HG03060 (cell line): ENCODE data around the gene CCDC61.
A peak's percentile ranks its signal among the peaks of the same experiment; 100 is the strongest.

Experiments used
- ATAC-seq: cut with Tn5 transposase; IDR thresholded peaks from one replicate; pipeline ENCODE4 v1.9.1; 2021; ENCODE audit warnings: low read depth, moderate number of reproducible peaks; ENCODE audit not compliant: unreplicated experiment

CCDC61 gene, protein sequence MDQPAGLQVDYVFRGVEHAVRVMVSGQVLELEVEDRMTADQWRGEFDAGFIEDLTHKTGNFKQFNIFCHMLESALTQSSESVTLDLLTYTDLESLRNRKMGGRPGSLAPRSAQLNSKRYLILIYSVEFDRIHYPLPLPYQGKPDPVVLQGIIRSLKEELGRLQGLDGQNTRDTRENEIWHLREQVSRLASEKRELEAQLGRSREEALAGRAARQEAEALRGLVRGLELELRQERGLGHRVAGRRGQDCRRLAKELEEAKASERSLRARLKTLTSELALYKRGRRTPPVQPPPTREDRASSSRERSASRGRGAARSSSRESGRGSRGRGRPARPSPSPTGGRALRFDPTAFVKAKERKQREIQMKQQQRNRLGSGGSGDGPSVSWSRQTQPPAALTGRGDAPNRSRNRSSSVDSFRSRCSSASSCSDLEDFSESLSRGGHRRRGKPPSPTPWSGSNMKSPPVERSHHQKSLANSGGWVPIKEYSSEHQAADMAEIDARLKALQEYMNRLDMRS

DNA sequence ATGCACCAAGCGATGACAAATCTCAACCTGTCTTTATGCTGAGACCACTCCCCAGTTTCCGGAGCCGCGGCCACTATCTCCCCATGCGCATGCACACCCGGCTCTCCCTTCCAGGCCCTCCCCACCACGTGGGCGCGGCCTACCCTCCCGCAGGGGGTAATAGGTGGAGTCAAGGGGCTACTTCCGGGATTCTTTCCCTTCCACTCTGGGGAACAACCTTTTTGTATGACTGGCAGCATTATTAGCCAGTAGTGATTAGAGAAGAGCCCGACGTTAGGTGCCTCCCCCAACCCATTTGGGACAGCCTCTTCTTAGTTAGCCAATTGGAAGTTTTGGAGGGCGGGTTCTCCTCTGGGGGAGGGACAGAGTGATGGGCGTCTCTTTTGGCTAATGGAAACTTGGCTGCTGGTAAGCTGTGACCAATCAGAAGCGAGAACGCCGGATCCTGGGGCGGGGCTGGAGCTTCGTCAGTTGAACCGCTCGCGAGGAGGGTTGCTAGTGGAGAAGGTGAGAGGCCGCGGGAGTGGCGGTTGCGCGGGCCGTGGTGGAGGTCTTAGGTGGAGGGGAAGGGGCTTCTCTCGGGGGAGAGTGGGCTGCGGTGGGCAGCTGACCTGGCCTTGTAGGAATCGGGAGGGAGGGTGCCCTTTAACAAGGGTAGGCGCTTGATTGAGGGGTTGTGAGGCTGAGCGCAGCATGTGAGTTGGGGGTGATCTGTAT, at the start of gene CCDC61:
Gene CCDC61, plus strand, starts transcription at position 470 of the 717 bp plus-strand sequence. CDS start 7,552 bp downstream, outside the sequence.
- peak; percentile 96 for ATAC-seq

DNA sequence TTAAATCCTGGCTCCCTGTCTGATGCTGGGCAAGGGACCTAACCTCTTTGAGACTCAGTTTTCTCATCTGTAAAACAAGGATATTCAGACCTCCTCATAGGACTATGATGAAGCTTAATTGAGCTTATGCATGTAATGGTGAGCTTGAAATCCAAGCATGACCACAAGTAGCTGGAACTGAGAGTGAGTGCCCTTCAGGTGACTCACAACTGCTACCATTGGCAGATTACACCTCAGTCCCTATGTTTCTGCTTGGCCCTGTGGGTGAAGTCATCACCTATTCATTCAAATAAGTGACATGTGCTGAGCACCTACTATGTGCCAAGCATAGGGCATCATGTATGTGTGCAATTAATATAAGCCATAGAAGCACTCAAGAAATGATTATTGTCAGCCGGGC, 47.3 kb upstream of the CCDC61 start:
- no peak for ATAC-seq

DNA sequence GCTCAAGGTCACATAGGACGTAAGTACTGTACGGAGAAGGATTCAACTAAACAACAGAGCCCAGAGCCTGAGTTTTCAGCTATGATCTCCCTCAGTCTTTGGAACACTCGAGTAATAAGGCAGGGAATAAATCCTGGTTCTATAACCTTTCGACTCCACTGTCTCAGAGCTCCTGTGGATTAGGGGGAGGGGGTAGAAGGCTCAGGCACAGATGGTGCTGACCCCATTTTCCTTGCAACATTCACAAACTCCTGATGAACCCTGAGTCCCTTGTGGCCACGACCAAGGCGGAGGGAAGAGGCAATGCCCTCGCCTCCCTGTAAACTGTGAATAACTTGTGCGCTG, 43.0 kb upstream of the CCDC61 start:
- no peak for ATAC-seq

DNA sequence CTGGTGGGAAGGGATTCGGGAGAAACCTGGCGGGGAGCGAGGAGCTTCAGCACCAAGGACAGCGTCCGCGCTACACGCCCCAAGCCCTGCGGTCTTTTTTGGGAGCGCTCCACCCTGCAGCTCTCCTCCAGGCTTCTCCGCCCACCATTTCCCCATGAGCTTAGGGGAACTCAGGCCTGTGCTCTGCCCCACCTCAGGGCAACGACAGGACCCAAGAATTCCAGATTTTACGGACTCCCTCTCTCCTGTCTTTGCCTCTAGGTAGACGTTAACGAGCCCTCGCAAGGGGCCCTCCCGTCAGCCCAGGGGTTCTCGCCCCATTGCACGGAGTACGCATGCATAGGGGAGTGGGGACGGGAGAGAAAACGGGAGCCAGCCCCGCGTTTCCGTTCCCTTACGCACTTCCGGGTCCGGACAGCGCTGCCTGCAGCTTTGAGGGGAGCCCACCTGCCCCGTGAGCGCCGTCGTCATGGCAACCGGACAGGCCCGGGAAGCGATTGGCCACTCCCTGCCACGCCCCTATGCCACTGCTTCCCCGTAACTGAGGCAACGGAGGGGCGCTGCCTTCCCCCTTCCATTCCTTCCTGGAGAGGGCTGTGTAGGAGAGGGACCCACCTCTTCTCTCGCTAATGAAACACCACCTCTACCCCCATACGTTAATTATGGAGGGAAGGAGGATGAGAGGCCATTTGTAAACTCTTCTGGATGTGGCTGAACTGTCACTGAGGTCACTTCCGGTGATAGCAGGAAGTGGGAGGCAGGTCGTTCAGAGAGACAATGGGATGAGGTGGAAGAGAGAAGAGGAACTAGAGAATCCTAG, 42.4 kb upstream of the CCDC61 start:
- no peak for ATAC-seq

DNA sequence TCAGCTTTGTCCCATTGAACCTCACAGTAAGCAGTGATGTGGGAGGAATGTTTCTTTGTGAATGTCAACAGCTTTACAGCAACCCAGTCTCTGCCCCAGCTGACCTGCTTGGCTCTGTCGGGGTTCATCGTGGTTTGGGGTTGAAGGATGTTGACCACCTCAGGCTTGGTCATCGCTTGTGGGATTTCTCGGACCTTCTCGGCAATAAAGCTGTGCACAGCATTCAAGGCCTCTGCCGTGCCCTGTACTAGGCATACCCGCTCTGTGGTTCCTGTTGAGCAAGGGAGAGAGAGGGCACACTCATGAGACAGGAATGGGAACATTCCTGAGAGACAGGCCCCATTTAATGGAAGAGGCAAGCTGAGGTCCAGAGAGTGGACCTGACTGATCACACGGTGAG, 41.6 kb upstream of the CCDC61 start:
- ATAC-seq = no peak

DNA sequence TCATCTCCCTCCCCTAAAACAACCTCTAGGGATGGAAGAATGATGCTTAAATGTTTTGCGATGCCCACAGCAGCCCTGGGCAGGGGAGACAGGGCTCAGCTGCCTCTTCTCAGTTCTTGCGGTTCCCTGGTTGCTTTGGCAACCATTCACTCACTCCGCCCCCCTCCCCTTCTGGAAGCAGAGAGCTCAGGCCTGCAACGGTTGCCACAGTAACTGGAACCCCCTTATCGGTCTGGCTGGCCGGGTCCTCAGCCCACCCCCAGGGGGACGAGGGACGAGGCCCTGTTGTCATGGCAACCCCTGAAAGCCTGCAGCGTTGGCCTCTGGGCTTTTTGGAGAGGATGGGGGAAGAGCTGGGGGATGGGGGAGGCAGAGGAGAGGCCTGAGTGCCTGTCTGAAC, 41.1 kb upstream of the CCDC61 start:
- no peak for ATAC-seq

DNA sequence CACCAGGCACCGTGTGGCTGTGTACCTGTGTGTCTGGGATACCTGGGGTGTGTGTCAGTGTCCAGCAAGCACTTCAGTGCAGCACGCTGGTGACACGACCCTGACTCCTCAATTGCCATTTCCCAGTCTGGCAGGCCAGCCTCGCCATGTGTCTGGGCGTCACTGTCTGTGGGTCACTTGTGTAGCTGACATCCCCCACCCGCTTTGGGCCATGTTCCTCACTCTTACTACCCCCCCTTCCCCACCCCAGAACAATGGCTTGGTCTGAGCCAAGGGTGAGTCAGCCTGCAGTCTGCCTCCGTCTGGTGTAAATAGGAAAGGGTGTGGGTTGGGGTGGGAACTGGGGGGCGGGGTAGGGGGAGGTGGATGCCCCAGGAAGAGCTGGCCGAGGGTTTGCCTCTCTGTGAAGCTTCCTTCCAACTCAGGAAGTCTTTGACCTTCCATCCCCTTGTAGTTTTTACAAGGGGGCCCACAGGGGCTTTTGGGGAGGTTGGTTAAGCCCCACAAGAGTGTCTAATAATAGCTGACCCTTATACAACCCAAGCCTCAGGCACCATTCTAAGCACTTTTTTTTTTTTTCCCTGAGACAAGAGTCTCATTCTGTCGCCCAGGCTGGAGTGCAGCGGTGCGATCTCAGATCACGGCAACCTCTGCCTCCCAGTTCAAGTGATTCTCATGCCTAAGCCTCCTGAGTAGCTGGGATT, 39.2 kb upstream of the CCDC61 start:
- no peak for ATAC-seq

DNA sequence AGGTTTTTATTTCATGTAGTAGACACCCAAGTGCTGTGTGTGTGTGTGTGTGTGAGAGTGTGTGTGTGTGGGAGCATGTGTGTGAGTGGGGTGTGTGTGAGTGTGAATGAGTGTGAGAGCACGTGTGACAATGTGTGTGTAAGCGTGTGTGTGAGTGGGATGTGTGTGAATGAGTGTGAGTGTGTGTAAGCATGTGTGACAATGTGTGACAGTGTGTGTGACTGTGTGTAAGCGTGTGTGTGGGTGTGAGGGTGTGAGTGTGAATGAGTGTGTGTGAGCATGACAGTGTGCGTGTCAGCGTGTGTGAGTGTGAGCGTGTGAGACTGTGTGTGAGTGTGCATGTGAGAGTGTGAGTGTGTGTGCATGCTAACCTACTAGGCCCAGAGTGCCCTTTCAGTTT, 36.9 kb upstream of the CCDC61 start:
- ATAC-seq = no peak

DNA sequence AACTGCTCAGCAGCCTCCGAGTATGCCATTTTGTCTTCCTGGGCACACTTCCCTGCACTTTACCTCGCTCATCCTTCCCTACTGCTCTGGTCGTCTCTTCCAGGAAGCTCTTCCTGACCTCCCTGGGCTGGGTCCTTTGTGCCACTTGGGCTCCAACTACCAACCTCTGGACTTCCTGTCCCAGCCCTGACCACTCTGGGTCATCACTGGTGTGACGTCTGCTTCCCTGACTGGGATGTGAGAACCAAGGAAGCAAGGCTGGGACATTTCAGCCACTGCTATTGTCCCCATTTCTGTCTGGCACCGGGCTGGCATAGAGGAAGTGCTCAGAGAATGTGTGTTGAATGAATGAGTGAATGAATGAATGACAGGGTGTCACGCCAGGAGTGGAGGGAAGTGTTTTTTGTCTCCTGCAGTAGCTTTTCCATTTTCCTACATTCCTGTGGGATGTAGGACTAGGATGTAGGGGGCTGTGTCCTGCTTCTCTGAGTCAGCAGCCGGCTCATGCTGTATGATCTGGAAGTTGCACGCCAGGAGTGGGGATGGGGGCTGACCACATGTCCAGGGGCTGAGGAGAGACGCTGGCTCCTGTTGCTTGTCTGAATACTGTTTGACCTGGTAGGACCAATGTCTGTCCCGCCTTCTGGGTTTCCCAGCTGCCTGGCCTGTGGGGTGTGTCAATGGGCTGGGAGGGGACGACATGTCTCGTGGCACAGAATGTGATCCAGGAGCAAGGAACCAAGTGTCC, 36.3 kb upstream of the CCDC61 start:
- ATAC-seq = no peak

DNA sequence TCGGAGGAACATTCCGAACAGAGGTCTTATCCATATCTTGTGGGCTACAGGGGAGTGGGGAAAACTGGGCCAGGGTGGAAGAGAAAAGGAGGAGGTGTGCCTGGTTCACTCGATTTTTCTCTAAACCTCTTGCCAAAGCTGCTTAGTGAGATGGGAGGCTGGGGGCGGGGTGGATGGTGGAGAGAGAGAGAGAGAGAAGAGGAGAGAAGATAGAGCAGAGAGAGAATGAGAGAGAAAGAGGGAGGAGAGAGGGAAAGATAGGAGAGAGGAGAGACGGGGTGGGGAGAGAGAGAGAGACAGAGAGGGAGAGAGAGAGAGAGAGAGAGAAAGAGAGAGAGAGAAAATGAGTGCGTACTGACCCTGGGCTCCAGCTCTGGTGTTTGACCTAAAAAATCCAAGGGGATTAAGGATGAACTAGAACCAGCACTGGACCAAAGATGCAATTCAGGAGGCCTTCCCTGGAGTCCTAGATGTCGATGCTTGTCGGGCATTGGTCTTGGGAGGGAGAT, 35.7 kb upstream of the CCDC61 start:
- ATAC-seq = no peak

DNA sequence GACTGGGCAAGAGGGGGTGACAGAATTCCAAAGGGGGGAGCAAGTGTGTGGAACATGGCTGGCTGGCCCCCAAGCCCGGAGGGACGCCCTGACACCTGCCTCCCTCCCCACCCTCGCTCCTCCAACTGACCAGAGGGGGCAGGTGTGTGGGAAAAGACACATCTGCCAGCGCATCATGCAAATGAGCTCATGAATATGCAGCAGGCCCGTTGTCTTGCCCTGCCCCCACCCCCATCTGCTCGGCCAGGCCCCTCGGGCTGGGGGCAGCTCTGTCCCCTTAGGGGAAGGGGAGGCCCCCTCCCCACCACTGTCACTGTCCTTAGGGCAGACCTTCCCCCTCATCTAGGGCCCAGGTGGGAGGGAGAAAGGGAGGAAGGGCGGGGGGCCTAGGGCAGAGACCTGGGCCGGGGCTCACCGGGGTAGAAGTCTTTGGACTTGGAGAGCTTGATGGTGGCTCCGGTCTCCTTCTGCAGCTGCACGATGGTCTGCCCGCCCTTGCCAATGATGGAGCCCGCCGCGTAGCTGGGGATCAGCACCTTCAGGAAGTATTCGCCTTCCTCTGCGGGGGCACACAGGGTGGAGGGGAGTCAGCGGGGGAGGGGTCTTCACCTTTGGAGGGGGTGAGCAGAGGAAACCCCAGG, 34.6 kb upstream of the CCDC61 start:
- no peak for ATAC-seq

DNA sequence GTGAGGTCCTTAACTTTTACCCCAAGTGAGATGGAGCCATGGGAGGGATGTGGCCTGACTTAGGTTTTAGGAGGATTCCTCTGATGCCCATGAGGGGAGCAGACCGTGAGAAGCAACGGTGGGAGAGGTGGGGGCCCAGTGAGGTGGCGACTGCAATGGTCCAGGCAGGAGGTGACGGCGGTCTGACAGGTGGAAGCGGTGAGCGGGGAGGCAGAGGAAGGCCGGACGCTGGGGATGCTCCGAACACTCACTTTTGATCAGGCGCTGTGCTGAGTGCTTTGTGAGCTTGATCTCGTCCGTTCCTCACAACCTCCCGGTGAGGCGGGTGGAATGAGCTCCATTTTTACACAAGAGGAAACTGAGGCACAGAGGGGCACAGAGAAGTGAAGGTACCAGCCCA, 33.2 kb upstream of the CCDC61 start:
- no peak for ATAC-seq

DNA sequence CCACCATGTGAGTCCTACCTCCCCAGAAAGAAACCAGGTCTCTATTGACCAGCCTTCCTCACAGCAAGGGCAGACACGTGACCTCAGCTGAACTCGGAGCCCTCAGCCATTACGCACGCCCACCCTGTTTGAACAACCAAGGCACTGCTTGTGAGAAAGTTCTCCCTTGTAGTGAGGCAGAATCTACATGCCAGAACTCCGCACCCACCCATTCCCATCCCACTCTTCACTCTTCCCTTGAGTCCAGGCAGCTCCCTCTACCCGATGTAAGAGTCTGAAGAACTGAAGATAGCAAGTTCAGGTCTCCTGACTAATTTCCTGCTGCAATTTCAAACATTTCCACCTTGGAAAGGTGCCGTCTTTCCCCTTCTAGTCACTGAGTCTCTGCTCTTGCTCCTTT, 28.0 kb upstream of the CCDC61 start:
- no peak for ATAC-seq

DNA sequence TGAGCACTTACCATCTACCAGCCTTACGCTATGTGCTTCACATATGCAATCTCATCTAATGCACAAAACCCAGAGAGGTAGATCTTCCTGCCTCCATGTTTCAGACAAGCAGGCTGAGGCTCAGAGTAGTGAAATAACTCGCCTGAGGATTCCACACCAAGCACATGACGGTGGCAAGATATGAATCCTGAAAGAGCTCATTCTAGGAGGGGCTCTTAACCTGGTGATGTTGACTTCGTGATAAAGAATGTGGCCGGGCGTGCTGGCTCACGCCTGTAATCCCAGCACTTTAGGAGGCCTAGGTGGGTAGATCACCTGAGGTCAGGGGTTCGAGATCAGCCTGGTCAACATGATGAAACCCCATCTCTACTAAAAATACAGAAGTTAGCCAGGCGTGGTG, 26.6 kb upstream of the CCDC61 start:
- ATAC-seq = no peak

DNA sequence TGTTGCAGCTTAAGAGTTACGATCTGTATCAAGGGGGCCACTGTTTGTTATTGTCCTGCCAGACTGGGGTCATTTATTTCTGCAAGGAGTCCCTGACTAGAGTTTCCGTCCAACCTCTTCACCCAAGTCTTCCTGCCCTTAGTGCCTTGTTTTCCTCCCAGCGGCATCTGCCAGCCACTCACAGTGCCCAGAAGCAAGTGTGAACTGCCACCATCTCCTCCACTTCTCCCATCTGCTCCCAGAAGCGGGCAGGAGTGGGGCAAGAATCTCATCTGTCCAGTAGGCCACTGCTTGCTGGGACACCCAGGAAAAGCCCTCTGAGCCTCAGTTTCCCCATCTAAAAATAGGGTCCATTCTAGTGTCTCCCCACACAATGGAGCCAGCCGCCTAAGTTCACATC, 25.6 kb upstream of the CCDC61 start:
- no peak for ATAC-seq

DNA sequence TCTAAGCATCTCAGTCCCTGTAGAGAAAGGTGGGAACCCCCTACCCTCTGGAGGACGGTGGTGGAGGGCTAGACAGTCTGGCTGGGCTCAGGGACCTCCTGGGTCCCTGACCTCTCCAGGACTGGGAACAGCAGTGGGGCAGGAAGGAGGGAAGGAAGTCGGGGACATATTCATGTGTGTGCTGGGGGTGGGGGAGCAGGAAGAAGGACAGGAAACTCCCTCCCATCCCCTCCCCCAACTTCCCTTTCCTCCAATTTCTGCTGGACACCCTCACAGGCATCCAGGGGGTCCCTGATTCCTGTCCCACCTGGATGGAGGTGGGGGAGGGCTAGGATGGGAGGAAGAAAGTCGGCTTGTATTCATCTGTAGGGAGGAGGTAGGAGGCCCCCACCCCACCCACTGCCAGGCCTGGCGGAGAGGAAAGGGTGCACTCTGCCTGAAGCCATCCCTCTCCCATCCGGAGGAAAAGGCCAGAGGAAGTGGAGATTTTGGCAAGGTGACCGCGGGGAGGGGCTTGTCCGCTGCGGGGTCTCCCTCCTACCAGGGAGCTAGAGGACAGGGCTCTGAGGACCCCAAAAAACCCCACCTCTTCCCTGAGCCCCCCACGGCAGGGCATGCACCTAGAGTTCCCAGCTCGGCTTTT, 23.9 kb upstream of the CCDC61 start:
- no peak for ATAC-seq

DNA sequence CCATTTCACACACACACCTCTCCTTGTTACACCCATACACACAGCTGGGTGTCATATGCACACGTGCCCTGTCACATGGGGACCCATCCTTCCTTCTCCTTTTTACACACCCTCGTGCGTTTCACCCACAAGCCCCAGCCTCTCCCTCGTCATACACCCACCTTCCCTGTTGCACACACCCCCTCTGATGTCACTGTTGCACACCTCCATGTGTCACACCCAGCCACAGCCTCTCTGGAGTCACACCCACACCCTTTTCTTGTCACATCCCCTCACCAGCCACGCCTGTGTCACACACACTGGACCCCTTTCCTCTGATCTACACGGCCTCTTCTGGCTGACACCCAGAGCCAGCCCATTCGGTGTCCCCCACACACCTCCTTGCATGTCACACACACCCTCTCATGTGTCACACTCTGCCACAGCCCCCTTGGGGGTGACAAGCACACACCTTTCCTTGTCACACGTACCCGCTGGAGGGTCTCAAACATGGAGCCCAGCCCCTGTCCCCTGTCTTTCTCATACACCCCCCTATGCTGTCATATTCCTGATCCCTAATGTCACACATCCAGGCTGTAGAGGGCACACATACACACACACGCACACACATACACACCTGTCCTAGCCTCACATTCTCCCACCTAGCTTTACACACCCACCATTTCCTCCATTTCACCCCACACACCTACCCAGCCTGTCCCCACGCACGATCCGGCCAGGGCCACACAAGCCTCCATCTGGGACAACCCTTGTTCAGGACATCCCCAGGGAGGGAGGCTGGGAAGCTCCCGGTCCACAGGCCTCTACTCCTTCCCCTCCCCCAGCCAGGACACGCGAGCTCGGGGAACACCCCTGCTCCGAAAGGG, 23.0 kb upstream of the CCDC61 start:
- ATAC-seq = no peak
